Stimulated activated CD8-positive, alpha-beta memory T cell treated with anti-CD3 and anti-CD28 coated beads, Interleukin-4, amount 100 ng/mL, for 4 hours (primary cell): ENCODE results near the gene CNPY1.

ENCODE experiments used
- DNase-seq, 2 donors: peaks; one replicate each; pipeline ENCODE4 v3.0.0-alpha.2; 2020; ENCODE audit warnings: low read depth in 2 of 2, low spot score in 1 of 2

CNPY1 gene

GRCh38 chr7:155468785-155469148 lies 77.6 kb downstream of the CNPY1 start:
- DNase-seq = no peak

GRCh38 chr7:155467846-155468784 lies 78.2 kb downstream of the CNPY1 start:
- no peak for DNase-seq

GRCh38 chr7:155466814-155467733 lies 79.3 kb downstream of the CNPY1 start:
- DNase-seq = no peak

GRCh38 chr7:155466142-155466813 lies 80.1 kb downstream of the CNPY1 start:
- no peak for DNase-seq

GRCh38 chr7:155465761-155466141 lies 80.6 kb downstream of the CNPY1 start:
- DNase-seq = no peak

- no peak for DNase-seq
Measured at GRCh38 chr7:155464948-155465739, 81.2 kb downstream of the CNPY1 start.

GRCh38 chr7:155464183-155464582 lies 82.2 kb downstream of the CNPY1 start:
- no peak for DNase-seq

GRCh38 chr7:155463114-155463811 lies 83.1 kb downstream of the CNPY1 start:
- no peak for DNase-seq

- DNase-seq = no peak
Measured at GRCh38 chr7:155462163-155462735, 84.1 kb downstream of the CNPY1 start.

- no peak for DNase-seq
Measured at GRCh38 chr7:155461631-155462030, 84.7 kb downstream of the CNPY1 start.

GRCh38 chr7:155460926-155461613 lies 85.3 kb downstream of the CNPY1 start:
- no peak for DNase-seq

GRCh38 chr7:155459700-155460461 lies 86.5 kb downstream of the CNPY1 start:
- no peak for DNase-seq

GRCh38 chr7:155458878-155459699 lies 87.3 kb downstream of the CNPY1 start:
- DNase-seq = no peak

GRCh38 chr7:155458111-155458877 lies 88.1 kb downstream of the CNPY1 start, which contains the start of gene EN2:
TSS of gene EN2 (plus strand) at chr7:155458129. CDS start at chr7:155458378, 249 bp downstream.
- no peak for DNase-seq

- DNase-seq = no peak
Measured at GRCh38 chr7:155457544-155458110, 88.7 kb downstream of the CNPY1 start.
